Neural crest cell (in vitro differentiated cells): ENCODE measurements around the gene NUP93. TPM values are rescaled to one million over a fixed set of nuclear protein-coding genes. Genes with fewer than 3 reads are reported as not detected.

Experiments used
- DNase-seq: peaks from one replicate; pipeline ENCODE4 v3.0.0; 2021; ENCODE audit warnings: low read depth, mixed read lengths, low spot score
- H3K27ac Mint-ChIP-seq: one replicate; pipeline ENCODE4 v1.8.0; 2021; ENCODE audit warnings: mild to moderate bottlenecking, mixed read lengths; ENCODE audit not compliant: unreplicated experiment
- H3K27me3 Mint-ChIP-seq: 2 replicates; pipeline ENCODE4 v1.8.0; 2021; ENCODE audit warnings: low read depth, mild to moderate bottlenecking, mixed read lengths
- H3K36me3 Mint-ChIP-seq: 2 replicates; pipeline ENCODE4 v1.8.0; 2021; ENCODE audit warnings: low read depth, mild to moderate bottlenecking, mixed read lengths
- H3K4me1 Mint-ChIP-seq: 2 replicates; pipeline ENCODE4 v1.8.0; 2021; ENCODE audit warnings: mixed read lengths
- H3K4me3 Mint-ChIP-seq: one replicate; pipeline ENCODE4 v1.8.0; 2021; ENCODE audit warnings: mild to moderate bottlenecking, mixed read lengths
- H3K9me3 Mint-ChIP-seq: 2 replicates; pipeline ENCODE4 v1.8.0; 2021; ENCODE audit warnings: mixed read lengths
- total RNA-seq: library from RNA; stranded (reverse); gene quantifications from 2 replicates; pipeline ENCODE4 v1.2.1, GENCODE V29; 2021
- TF ChIP-seq, protein P1 (sequence below): fragments of 200-600 bp; sonication (generic); conservative IDR thresholded peaks from 2 replicates; pipeline ENCODE4 v1.5.0; 2021; ENCODE audit warnings: antibody characterized with exemption, mild to moderate bottlenecking

NUP93 gene
- total RNA-seq, 1 donor from 2014 or later = 152 TPM

DNA sequence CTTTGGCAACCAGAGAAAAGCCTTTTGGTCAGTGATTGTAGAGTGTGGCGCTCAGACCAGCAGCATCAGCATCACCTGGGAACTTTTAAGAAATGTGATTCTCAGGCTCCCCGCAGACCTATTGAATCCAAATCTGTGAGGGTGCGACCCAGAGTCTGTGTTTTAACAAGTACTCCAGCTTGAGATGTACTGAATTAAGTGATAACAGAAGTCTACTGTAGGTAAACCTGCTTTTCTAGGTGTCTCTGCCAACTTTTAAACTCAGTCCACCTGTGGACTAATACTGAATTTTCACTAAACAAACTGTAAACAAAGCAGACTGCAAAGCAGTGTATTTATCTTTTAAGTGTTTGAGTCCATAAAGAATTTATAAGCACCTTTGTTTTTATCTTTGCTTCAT is 43.6 kb downstream of the NUP93 start:
- H3K4me1 Mint-ChIP-seq = peaks cover 8% of the 10 kb centered on the region
- H3K27ac Mint-ChIP-seq = peak overlapping the region; percentile 65
- no peaks in the 10 kb centered on the region for H3K9me3 Mint-ChIP-seq
- DNase-seq = no peak
- TF ChIP-seq, protein P1, sequence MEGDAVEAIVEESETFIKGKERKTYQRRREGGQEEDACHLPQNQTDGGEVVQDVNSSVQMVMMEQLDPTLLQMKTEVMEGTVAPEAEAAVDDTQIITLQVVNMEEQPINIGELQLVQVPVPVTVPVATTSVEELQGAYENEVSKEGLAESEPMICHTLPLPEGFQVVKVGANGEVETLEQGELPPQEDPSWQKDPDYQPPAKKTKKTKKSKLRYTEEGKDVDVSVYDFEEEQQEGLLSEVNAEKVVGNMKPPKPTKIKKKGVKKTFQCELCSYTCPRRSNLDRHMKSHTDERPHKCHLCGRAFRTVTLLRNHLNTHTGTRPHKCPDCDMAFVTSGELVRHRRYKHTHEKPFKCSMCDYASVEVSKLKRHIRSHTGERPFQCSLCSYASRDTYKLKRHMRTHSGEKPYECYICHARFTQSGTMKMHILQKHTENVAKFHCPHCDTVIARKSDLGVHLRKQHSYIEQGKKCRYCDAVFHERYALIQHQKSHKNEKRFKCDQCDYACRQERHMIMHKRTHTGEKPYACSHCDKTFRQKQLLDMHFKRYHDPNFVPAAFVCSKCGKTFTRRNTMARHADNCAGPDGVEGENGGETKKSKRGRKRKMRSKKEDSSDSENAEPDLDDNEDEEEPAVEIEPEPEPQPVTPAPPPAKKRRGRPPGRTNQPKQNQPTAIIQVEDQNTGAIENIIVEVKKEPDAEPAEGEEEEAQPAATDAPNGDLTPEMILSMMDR = no peak
- no peaks in the 10 kb centered on the region for H3K27me3 Mint-ChIP-seq
- no peaks in the 10 kb centered on the region for H3K36me3 Mint-ChIP-seq
- H3K4me3 Mint-ChIP-seq = no peak overlapping the region

DNA sequence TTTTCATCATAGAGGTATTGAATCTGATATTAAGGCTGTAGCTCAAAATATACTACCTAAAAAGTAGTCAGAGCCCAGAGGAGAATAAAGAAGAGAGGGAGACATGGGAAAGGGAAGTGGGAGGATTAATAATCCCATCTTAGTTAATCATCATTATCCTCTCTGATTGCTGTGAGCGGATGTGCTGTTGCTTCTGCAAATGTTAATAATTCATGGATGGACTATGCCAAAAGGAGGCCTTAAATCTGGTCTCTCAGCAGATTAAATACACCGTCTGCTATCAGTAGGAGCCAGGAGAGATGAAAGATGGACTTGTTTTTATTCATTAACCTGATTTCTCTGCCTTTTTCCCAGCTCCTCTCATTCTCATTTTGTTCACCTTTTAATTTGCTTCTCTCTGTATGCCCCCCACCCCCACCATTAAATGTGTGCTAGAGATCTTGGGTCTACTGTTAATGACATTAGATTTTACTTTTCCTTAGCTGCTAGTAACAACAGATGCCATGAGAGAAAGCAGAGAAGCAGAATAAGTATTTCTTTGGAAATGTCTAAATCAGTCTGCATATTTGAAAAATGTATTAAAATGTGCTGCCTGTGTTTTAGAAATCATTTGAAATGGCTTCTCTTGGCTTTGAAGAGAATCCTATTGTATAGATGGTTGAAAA is 44.2 kb downstream of the NUP93 start:
- H3K9me3 Mint-ChIP-seq = no peaks in the 10 kb centered on the region
- no peak overlapping the region for H3K4me3 Mint-ChIP-seq
- H3K4me1 Mint-ChIP-seq = peaks cover 8% of the 10 kb centered on the region
- H3K36me3 Mint-ChIP-seq = no peaks in the 10 kb centered on the region
- no peak for DNase-seq
- no peak overlapping the region for H3K27ac Mint-ChIP-seq
- TF ChIP-seq, protein P1 = no peak
- H3K27me3 Mint-ChIP-seq = no peaks in the 10 kb centered on the region

DNA sequence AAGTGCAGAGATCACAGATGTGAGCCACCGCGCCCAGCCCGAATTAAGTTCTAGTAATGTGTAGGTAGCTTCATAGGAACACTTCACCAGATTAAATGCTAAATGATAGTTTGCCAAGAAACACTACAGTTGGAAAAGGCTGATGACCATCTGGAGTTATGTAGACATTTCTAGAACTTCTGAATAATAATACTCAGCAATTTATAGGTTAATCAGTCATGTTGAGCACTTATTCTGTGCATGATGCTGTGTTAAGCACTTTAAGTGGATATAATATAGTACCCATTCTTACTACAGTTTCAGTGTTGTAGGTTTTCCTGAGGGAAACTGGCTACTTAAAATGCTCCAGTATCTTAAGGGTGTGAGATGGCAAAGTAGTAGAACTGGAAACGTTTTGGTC is 45.2 kb downstream of the NUP93 start:
- H3K4me1 Mint-ChIP-seq = peaks cover 8% of the 10 kb centered on the region
- H3K36me3 Mint-ChIP-seq = no peaks in the 10 kb centered on the region
- no peaks in the 10 kb centered on the region for H3K27me3 Mint-ChIP-seq

DNA sequence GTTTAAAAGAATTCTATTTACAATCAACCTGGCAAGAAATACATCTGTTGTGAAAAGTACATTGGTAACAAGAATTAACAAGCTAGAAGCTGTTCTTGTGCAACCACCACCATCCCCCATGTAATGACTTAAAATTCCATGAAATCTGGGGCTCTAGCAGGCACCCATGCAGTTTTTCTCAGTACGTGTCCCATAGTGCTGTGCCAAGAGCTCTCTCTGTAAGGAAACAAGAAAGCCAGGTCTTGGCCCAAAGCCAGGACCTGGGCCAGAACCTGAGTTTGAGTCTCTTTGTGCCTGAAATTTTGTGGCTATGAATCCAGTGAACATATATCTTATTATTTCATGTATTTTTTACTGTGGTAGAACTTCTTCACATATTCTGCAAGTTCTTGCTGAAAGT is 46.6 kb downstream of the NUP93 start:
- Mint-ChIP-seq H3K4me3 (no peak overlapping the region), H3K36me3 (no peaks in the 10 kb centered on the region), H3K27ac (no peak overlapping the region), H3K9me3 (no peaks in the 10 kb centered on the region), H3K27me3 (no peaks in the 10 kb centered on the region), H3K4me1 (peaks cover 12% of the 10 kb centered on the region)
- no peak for DNase-seq
- TF ChIP-seq, protein P1 = no peak

More for the DNA sequence above, 45.2 kb downstream of the NUP93 start:
- H3K9me3 Mint-ChIP-seq = no peaks in the 10 kb centered on the region
- no peak for DNase-seq
- no peak overlapping the region for H3K27ac Mint-ChIP-seq
- TF ChIP-seq, protein P1 = no peak
- no peak overlapping the region for H3K4me3 Mint-ChIP-seq

DNA sequence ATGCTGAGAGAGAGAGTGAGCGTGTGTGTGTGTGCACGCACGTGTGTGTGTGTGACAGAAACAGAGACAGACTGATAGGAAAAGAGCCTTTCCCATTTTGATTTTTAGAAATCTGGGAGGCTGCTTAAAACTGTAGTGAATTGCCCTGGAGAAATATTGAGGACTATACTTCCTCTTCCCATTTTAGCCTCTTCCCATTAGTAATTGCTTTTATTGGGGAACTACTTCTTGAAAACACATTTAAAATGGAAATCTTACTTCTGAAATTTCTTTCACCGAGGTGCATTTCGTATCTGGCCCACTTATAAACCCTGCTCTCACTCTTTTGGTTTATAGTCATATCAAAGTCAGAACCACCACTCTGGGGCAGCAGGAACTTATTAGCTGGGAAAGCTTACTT is 47.1 kb downstream of the NUP93 start:
- DNase-seq = no peak
- Mint-ChIP-seq H3K27me3 (no peaks in the 10 kb centered on the region), H3K36me3 (no peaks in the 10 kb centered on the region), H3K9me3 (no peaks in the 10 kb centered on the region), H3K4me1 (peaks cover 16% of the 10 kb centered on the region), H3K4me3 (no peak overlapping the region), H3K27ac (no peak overlapping the region)
- TF ChIP-seq, protein P1 = no peak
